ENCODE results near the gene FARP2.

DNA sequence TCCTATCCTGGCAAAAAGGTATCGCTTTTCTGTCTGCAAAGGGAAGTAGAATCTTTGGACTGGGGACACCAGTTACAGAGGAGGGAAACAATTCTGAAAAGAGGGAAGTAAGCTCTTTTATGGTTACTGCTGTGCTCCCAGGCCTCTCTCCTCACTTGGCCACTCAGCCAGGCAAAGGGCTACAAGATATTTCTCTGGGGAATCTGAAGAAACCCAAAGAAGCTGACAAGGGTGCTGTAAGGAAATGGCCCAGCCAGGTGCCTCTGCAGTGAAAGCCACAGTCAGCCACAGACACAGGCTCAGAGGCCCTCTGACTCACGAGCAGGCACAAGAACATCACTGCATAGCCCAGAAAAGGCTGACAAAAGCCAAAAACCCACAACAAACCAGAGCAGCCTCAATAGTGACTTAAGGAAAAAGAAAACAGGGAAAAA lies 46.4 kb upstream of the FARP2 start:
- TF ChIP-seq EZH2 (IDR thresholded peaks at IDR 0.05): no peak
- TF ChIP-seq CTCF (IDR thresholded peaks at IDR 0.05 in 2 of 3, conservative IDR thresholded peaks at IDR 0.05 in 1 of 3; ENCODE audit: borderline replicate concordance in 1 of 3, insufficient read depth in 1 of 3, low read depth in 2 of 3, low read length in 2 of 3): no peak
- no peak for TF ChIP-seq POLR2AphosphoS5 (IDR thresholded peaks at IDR 0.05; ENCODE audit: low read depth, low read length)
- TF ChIP-seq POLR2A (IDR thresholded peaks at IDR 0.05; ENCODE audit: borderline replicate concordance, extremely low read depth, insufficient read depth, insufficient read length): no peak

All from HCT116 (cell line).